GM12873 (cell line): ENCODE data around the gene ATP5ME.

Experiments
- CTCF ChIP-seq: IDR thresholded peaks from 2 replicates; pipeline ENCODE4 v1.5.1; 2012; ENCODE audit warnings: low read depth, mild to moderate bottlenecking, moderate library complexity, low read length, control low read depth; ENCODE audit not compliant: insufficient read depth; ENCODE audit errors: missing control alignments

The ATP5ME gene

GRCh38 chr4:665381-665750, 8.7 kb downstream of the ATP5ME start:
- TF ChIP-seq CTCF, result no peak

- TF ChIP-seq CTCF, result no peak
Measured at GRCh38 chr4:664713-665231, 9.3 kb downstream of the ATP5ME start.

GRCh38 chr4:663438-664428, 10.3 kb downstream of the ATP5ME start:
- peak; percentile 24 for TF ChIP-seq CTCF

GRCh38 chr4:663046-663437, 11.0 kb downstream of the ATP5ME start:
- no peak for TF ChIP-seq CTCF

GRCh38 chr4:661881-662761, 12.0 kb downstream of the ATP5ME start:
- no peak for TF ChIP-seq CTCF

GRCh38 chr4:661231-661630, 12.8 kb downstream of the ATP5ME start:
- TF ChIP-seq CTCF, result no peak

GRCh38 chr4:660401-660800, 13.7 kb downstream of the ATP5ME start:
- no peak for TF ChIP-seq CTCF
